ENCODE measurements around the gene GOLGA6L2.

- TF ChIP-seq CTCF (IDR thresholded peaks at IDR 0.05) (no peak), POLR2A (IDR thresholded peaks at IDR 0.05) (no peak)
Observed at GRCh38 chr15:23447107-23447500, at the start of gene GOLGA6L2.
